HG02885 (cell line): ENCODE results near the gene RGS3.
A peak's percentile ranks its signal among the peaks of the same experiment; 100 is the strongest.

ENCODE experiments used
- ATAC-seq: cut with Tn5 transposase; IDR thresholded peaks from one replicate; pipeline ENCODE4 v1.9.1; 2021; ENCODE audit warnings: mild to moderate bottlenecking; ENCODE audit not compliant: unreplicated experiment, poor library complexity

RGS3 gene

DNA sequence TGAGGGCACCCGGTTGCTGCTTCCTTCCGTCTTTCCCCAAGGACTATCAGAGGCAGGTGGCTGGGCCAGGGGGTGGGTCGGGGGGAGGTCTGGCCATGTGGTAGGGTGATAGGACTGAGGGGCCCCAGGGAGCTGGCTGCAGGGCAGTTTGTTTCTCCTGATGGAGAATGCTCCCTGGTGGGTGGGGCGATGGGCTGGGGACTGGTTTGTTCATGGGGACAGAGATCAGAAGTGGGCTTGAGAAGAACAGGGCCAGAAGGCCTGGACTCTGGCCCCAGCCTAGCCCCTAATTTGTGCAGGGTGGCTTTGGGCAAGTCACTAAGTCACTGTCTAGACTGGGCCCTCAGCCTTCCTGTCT is 117.4 kb downstream of the RGS3 start:
- ATAC-seq, result no peak

- ATAC-seq, result peak; percentile 85
Observed at GRCh38 chr9:113581865-113582697, 118.6 kb downstream of the RGS3 start.

DNA sequence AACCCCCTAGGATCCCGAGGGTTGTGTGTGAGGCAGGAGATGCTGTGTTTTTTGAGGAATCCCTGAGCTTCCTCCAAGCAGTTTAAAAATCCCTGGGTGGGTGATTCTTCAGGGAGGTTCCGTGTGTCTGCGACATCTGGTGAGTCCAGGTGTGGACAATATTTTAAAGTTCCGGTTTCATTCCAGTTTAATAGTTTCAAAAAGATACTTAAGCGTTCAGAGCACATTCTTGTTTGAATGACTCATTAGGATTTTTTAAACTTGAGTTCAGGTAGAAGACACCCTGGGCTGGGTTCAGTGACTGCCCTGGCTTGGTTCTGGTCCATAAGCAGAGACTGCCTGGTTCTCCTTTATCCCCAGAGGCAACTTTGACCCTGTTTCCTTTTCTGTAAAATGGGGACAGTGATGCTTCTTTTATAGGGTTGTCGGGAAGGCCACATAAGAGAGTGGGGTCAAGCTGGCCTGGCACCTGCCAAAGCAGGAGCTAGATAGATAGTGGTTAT is 119.2 kb downstream of the RGS3 start:
- no peak for ATAC-seq

GRCh38 chr9:113583511-113584427 is 120.2 kb downstream of the RGS3 start:
- no peak for ATAC-seq

GRCh38 chr9:113584428-113585084 is 121.0 kb downstream of the RGS3 start:
- ATAC-seq, result no peak

- ATAC-seq, result no peak
Observed at GRCh38 chr9:113585085-113585442, 121.5 kb downstream of the RGS3 start.

DNA sequence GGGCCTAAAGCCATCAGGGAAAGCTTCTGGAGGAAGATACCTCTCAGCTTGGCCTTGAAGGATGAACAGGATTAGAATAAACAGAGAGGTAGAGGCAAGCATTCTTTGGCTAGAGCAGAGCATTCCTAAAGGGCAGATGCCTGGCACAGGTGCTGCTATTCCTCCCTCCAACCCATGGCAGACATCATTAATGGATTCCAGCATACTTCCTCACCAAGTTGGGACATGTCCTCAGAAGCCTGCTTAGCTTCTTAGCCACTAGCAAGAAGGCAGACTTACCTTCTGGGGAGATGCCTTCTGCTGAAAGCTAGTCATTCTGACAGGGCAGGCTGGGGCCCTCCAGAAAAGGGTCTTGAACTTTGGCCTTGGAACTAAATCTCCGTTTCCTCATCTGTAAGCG is 122.0 kb downstream of the RGS3 start:
- ATAC-seq, result no peak

GRCh38 chr9:113587471-113588031 is 124.0 kb downstream of the RGS3 start:
- ATAC-seq, result no peak

GRCh38 chr9:113588242-113588810 is 124.8 kb downstream of the RGS3 start:
- ATAC-seq, result no peak

DNA sequence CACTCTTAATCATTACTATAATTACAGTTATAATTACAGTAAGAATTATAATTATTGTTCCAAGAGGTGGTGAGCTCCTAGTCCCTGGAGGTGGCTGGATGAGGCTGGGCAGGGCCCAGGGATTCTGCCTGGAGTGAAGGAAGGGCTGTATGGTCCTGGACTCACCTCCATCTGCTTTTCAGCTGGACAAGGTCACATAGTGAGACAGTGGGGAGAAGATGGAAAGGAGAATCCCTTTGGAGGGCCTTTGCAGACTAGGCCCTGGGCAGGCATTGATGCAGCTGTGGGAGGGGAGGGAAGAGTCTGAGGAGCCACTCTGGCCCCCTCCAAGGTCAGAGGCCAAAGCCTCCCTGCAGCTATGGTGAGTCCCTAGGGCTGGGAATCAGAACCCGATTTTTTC is 125.4 kb downstream of the RGS3 start:
- no peak for ATAC-seq

GRCh38 chr9:113589407-113589806 is 125.9 kb downstream of the RGS3 start:
- no peak for ATAC-seq

DNA sequence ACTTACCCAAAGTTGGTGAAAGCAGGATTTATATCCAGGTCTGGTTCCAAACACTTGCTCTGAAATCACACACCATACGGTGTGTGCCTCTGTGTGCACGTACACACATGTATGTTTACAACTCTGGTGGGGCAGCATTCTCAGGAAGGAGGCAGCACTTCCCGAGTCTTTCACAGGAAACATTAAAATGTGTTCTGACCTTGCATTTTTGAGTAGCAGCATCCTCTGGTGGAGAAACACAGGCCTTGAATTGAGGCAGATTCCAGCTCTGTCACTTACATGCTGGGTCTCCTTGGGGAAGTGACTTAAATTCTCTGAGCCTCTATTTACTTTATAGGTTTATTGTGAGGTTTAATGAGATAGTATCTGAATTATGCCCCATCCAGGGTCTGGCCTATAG is 126.4 kb downstream of the RGS3 start:
- ATAC-seq, result no peak

- no peak for ATAC-seq
Observed at GRCh38 chr9:113590389-113590788, 126.9 kb downstream of the RGS3 start.

- ATAC-seq, result peak; percentile 72
Observed at GRCh38 chr9:113590991-113591898, 127.7 kb downstream of the RGS3 start.

GRCh38 chr9:113591899-113592625 is 128.5 kb downstream of the RGS3 start:
- no peak for ATAC-seq

- no peak for ATAC-seq
Observed at GRCh38 chr9:113592876-113593575, 129.5 kb downstream of the RGS3 start.

- peak; percentile 52 for ATAC-seq
Observed at GRCh38 chr9:113593682-113594281, 130.3 kb downstream of the RGS3 start.
